Panc1 (cell line): Measurements from ENCODE around the gene SRCIN1.
"Not testable (repeated sequence)": the region's sequence is repeated elsewhere in the genome, so short reads cannot be mapped to it uniquely, and the experiment has no call there.

Source experiments
- CTCF ChIP-seq: fragments of 450-650 bp; IDR thresholded peaks from 2 replicates; pipeline ENCODE4 v1.5.1; 2017; ENCODE audit warnings: mild to moderate bottlenecking
- POLR2AphosphoS5 ChIP-seq: IDR thresholded peaks from 2 replicates; pipeline ENCODE4 v1.6.1; 2012; ENCODE audit warnings: mild to moderate bottlenecking, low read depth, low read length, moderate library complexity
- SIN3A ChIP-seq: IDR thresholded peaks from 2 replicates; pipeline ENCODE4 v1.6.1; 2012; ENCODE audit warnings: low read depth, mild to moderate bottlenecking, low read length, moderate library complexity, borderline replicate concordance; ENCODE audit not compliant: insufficient read depth
- TCF7L2 ChIP-seq: IDR thresholded peaks from 2 replicates; pipeline ENCODE4 v1.6.1; 2011; ENCODE audit warnings: mild to moderate bottlenecking, low read depth, low read length, inconsistent platforms

GRCh38 chr17:38484242-38485145 is 121.3 kb downstream of the SRCIN1 start:
- TF ChIP-seq CTCF: peak; percentile 69
- not testable (repeated sequence) for TF ChIP-seq TCF7L2, SIN3A, POLR2AphosphoS5
